SK-N-MC (cell line): ENCODE measurements around the gene NSFL1C.
A peak's percentile ranks its signal among the peaks of the same experiment; 100 is the strongest.

Experiments
- DNase-seq: peaks from one replicate; pipeline ENCODE4 v3.0.0-alpha.2; 2011; ENCODE audit warnings: low read depth, low spot score
- H3K27ac ChIP-seq: fragments of 200-600 bp; sonication (generic); 2 replicates; pipeline ENCODE4 v1.5.1; 2016; ENCODE audit warnings: mixed run types
- H3K36me3 ChIP-seq: fragments of 200-600 bp; sonication (generic); 2 replicates; pipeline ENCODE4 v1.6.1; 2017; ENCODE audit warnings: antibody characterized with exemption, low read length, mixed read lengths; ENCODE audit not compliant: insufficient read depth
- H3K4me3 ChIP-seq: fragments of 200-600 bp; sonication (generic); 2 replicates; pipeline ENCODE4 v1.5.1; 2016
- H3K9ac ChIP-seq: fragments of 200-600 bp; sonication (generic); 2 replicates; pipeline ENCODE4 v1.8.0; 2017; ENCODE audit warnings: mixed run types, mixed read lengths; ENCODE audit not compliant: insufficient read length
- H3K9me3 ChIP-seq: fragments of 200-600 bp; sonication (generic); 2 replicates; pipeline ENCODE4 v1.6.1; 2017; ENCODE audit warnings: low read depth, mild to moderate bottlenecking, antibody characterized with exemption, low read length, moderate library complexity, mixed read lengths
- EZH2 ChIP-seq: fragments of 200-600 bp; sonication (generic); IDR thresholded peaks from one replicate; pipeline ENCODE4 v1.6.1; 2017; ENCODE audit warnings: antibody characterized with exemption
- FOXP2 ChIP-seq: optimal IDR thresholded peaks from 2 replicates; pipeline ENCODE3; 2011; ENCODE audit warnings: mild to moderate bottlenecking, moderate library complexity; ENCODE audit not compliant: insufficient read depth; ENCODE audit errors: extremely low read length, control extremely low read depth
- POLR2AphosphoS5 ChIP-seq: IDR thresholded peaks from 2 replicates; pipeline ENCODE4 v1.6.1; 2012; ENCODE audit warnings: mild to moderate bottlenecking, low read depth, low read length, borderline replicate concordance

Gene NSFL1C

GRCh38 chr20:1440024-1440423, 26.6 kb downstream of the NSFL1C start:
- no peak for TF ChIP-seq EZH2
- no peak for TF ChIP-seq FOXP2
- TF ChIP-seq POLR2AphosphoS5: no peak
- Histone ChIP-seq H3K27ac (no peak overlapping the region), H3K36me3 (peaks cover 33% of the 10 kb centered on the region), H3K9me3 (no peaks in the 10 kb centered on the region), H3K4me3 (no peak overlapping the region), H3K9ac (no peak overlapping the region)
- DNase-seq: no peak

- no peak overlapping the region for H3K27ac ChIP-seq
- no peaks in the 10 kb centered on the region for H3K9me3 ChIP-seq
- H3K36me3 ChIP-seq: peaks cover 16% of the 10 kb centered on the region; the same call in 1 of the 2 replicates
- H3K4me3 ChIP-seq: no peak overlapping the region
- no peak overlapping the region for H3K9ac ChIP-seq
- DNase-seq: no peak
- TF ChIP-seq POLR2AphosphoS5 (no peak), EZH2 (no peak), FOXP2 (no peak)
Observed at GRCh38 chr20:1438361-1438760, 28.3 kb downstream of the NSFL1C start.

- no peak overlapping the region for H3K27ac ChIP-seq
- no peaks in the 10 kb centered on the region for H3K9me3 ChIP-seq
- H3K9ac ChIP-seq: no peak overlapping the region
- H3K36me3 ChIP-seq: peaks cover 8% of the 10 kb centered on the region; the same call in 1 of the 2 replicates
- DNase-seq: peak; percentile 69
- H3K4me3 ChIP-seq: no peak overlapping the region
- TF ChIP-seq POLR2AphosphoS5 (no peak), EZH2 (no peak), FOXP2 (no peak)
Observed at GRCh38 chr20:1437235-1437904, 29.3 kb downstream of the NSFL1C start.

DNA sequence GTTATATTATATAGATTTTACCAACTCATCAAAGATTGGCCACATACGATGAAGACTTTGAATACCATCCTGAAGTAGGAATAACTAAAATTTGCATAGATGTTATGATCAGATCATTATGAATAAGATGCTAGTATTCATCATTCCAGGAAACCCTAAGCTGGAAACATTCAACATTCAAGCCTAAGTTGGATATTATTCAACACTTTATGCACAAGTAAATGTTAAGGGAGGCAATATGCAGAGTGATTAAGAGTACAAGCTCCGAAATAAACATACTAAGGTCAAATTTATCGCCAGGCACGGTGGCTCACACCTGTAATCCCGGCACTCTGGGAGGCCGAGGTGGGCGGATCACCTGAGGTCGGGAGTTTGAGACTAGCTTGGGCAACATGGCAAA, 30.4 kb downstream of the NSFL1C start:
- Histone ChIP-seq H3K9me3 (no peaks in the 10 kb centered on the region), H3K4me3 (no peak overlapping the region), H3K27ac (no peak overlapping the region), H3K36me3 (no peaks in the 10 kb centered on the region), H3K9ac (no peak overlapping the region)
- no peak for DNase-seq
- no peak for TF ChIP-seq POLR2AphosphoS5

- H3K36me3 ChIP-seq: no peaks in the 10 kb centered on the region
- no peak for DNase-seq
- H3K27ac ChIP-seq: no peak overlapping the region
- TF ChIP-seq FOXP2: no peak
- TF ChIP-seq POLR2AphosphoS5: no peak
- no peak for TF ChIP-seq EZH2
- no peak overlapping the region for H3K4me3 ChIP-seq
- no peaks in the 10 kb centered on the region for H3K9me3 ChIP-seq
- H3K9ac ChIP-seq: no peak overlapping the region
Observed at GRCh38 chr20:1435337-1435699, 31.3 kb downstream of the NSFL1C start.

DNA sequence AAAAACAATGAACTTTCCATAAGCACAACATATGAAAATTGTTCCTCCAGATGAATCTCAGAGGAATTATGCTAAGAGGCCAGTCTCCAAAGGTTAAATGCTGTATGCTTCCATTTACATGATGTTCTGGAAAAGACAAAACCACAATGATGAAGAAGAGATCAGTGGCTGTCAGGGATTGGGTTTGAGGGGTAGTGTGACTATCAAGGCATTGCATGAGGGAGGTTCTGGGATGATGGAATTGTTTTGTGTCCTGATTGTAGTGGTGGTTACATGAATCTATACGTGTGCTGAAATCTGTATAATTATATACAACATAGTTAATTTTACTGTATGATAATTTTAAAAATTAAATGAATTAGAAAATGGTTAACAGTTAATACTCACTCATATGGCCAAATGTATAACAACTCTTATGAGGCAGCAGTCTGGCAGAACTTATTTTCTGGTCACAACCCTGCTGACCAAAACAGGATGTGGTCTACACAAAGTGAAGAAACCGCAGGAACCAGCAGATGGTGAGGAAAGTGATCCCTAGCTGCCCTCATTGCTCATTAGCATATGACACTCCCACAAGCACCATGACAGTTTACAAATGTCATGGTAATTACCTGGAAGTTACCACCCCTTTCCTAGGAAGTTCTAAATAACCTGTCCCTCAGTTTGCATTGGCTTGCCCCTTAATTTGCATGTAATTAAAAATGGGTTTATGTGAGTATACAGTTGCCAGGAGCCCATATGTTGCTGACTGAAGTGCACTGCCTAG, 31.9 kb downstream of the NSFL1C start:
- no peak for TF ChIP-seq EZH2
- TF ChIP-seq FOXP2: no peak
- no peak for TF ChIP-seq POLR2AphosphoS5
- no peak overlapping the region for H3K9ac ChIP-seq
- H3K9me3 ChIP-seq: no peaks in the 10 kb centered on the region
- H3K36me3 ChIP-seq: no peaks in the 10 kb centered on the region
- H3K27ac ChIP-seq: no peak overlapping the region
- DNase-seq: no peak
- no peak overlapping the region for H3K4me3 ChIP-seq

- Histone ChIP-seq H3K9me3 (no peaks in the 10 kb centered on the region), H3K36me3 (no peaks in the 10 kb centered on the region)
Observed at GRCh38 chr20:1431158-1431557, 35.5 kb downstream of the NSFL1C start.

GRCh38 chr20:1430004-1430451, 36.6 kb downstream of the NSFL1C start:
- DNase-seq: no peak
- H3K9me3 ChIP-seq: no peaks in the 10 kb centered on the region
- no peak overlapping the region for H3K9ac ChIP-seq
- H3K27ac ChIP-seq: no peak overlapping the region
- H3K36me3 ChIP-seq: no peaks in the 10 kb centered on the region
- H3K4me3 ChIP-seq: no peak overlapping the region
- TF ChIP-seq POLR2AphosphoS5 (no peak), EZH2 (no peak), FOXP2 (no peak)

More at GRCh38 chr20:1431158-1431557, 35.5 kb downstream of the NSFL1C start:
- no peak for DNase-seq
- TF ChIP-seq EZH2: no peak
- TF ChIP-seq POLR2AphosphoS5: no peak
- TF ChIP-seq FOXP2: no peak
- Histone ChIP-seq H3K27ac (no peak overlapping the region), H3K9ac (no peak overlapping the region), H3K4me3 (no peak overlapping the region)
